HG03460 (cell line): ENCODE data around the gene XXYLT1.
"Not testable (repeated sequence)": the region's sequence is repeated elsewhere in the genome, so short reads cannot be mapped to it uniquely, and the experiment has no call there.

Experiments
- ATAC-seq: cut with Tn5 transposase; IDR thresholded peaks from one replicate; pipeline ENCODE4 v1.9.1; 2021; ENCODE audit not compliant: unreplicated experiment

Gene XXYLT1

GRCh38 chr3:195050296-195050695, 220.7 kb downstream of the XXYLT1 start:
- not testable (repeated sequence) for ATAC-seq

- no peak for ATAC-seq
Observed at GRCh38 chr3:195048059-195048905, 222.7 kb downstream of the XXYLT1 start.

- ATAC-seq, result no peak
Observed at GRCh38 chr3:195047536-195047935, 223.4 kb downstream of the XXYLT1 start.

- ATAC-seq, result no peak
Observed at GRCh38 chr3:195046441-195046840, 224.5 kb downstream of the XXYLT1 start.

GRCh38 chr3:195045481-195046210, 225.3 kb downstream of the XXYLT1 start:
- ATAC-seq, result no peak

- ATAC-seq, result no peak
Observed at GRCh38 chr3:195044411-195044810, 226.5 kb downstream of the XXYLT1 start.

- no peak for ATAC-seq
Observed at GRCh38 chr3:195043607-195044339, 227.2 kb downstream of the XXYLT1 start.

- no peak for ATAC-seq
Observed at GRCh38 chr3:195042743-195043606, 228.0 kb downstream of the XXYLT1 start.

GRCh38 chr3:195041871-195042742, 228.9 kb downstream of the XXYLT1 start:
- ATAC-seq, result no peak

GRCh38 chr3:195040773-195041520, 230.0 kb downstream of the XXYLT1 start:
- ATAC-seq, result no peak

GRCh38 chr3:195040094-195040493, 230.9 kb downstream of the XXYLT1 start:
- ATAC-seq, result no peak

GRCh38 chr3:195039180-195039843, 231.6 kb downstream of the XXYLT1 start:
- ATAC-seq, result no peak

GRCh38 chr3:195038161-195038560, 232.8 kb downstream of the XXYLT1 start:
- no peak for ATAC-seq

- not testable (repeated sequence) for ATAC-seq
Observed at GRCh38 chr3:195037586-195037985, 233.4 kb downstream of the XXYLT1 start.

GRCh38 chr3:195036974-195037373, 234.0 kb downstream of the XXYLT1 start:
- ATAC-seq, result no peak

- ATAC-seq, result no peak
Observed at GRCh38 chr3:195036574-195036973, 234.4 kb downstream of the XXYLT1 start.

- ATAC-seq, result no peak
Observed at GRCh38 chr3:195036203-195036505, 234.8 kb downstream of the XXYLT1 start.

- no peak for ATAC-seq
Observed at GRCh38 chr3:195035345-195036202, 235.4 kb downstream of the XXYLT1 start.
